GM20431 (cell line): ENCODE results near the gene SGCE.
"Not testable (repeated sequence)": the region's sequence is repeated elsewhere in the genome, so short reads cannot be mapped to it uniquely, and the experiment has no call there.

Source experiments
- in situ Hi-C: fragments of 300-500 bp; cut with MseI, MboI; formaldehyde crosslinking; loops from one replicate; pipeline ENCODE4 v1.15.0; 2020; ENCODE audit warnings: low sequenced_read_pairs; ENCODE audit not compliant: unreplicated experiment

SGCE gene

GRCh38 chr7:94655848-94656657 lies at the start of gene SGCE:
TSS of gene SGCE (minus strand) at chr7:94656133. CDS start at chr7:94656098, 35 bp downstream.
- in situ Hi-C loops: no loop called here

DNA sequence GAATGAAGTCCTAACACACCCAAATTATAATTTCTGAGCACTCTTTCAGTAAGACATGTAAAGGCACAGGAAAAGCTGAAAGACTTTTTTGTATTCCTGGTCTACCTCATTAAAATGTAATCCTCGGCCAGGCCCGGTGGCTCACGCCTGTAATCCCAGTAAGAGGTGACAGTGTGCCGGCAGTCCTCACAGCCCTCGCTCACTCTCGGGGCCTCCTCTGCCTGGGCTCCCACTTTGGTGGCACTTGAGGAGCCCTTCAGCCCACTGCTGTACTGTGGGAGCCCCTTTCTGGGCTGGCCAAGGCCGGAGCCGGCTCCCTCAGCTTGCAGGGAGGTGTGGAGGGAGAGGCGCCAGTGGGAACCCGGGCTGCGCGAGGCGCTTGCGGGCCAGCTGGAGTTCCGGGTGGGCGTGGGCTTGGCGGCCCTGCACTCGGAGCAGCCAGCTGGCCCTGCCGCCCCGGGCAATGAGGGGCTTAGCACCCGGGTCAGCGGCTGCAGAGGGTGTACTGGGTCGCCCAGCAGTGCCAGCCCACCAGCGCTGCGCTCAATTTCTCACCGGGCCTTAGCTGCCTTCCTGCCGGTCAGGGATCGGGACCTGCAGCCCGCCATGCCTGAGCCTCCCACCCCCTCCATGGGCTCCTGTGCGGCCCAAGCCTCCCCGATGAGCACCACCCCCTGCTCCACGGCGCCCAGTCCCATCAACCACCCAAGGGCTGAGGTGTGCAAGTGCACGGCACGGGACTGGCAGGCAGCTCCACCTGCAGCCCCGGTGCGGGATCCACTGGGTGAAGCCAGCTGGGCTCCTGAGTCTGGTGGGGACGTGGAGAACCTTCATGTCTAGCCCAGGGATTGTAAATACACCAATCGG lies 49.5 kb upstream of the SGCE start:
- in situ Hi-C loops: not testable (repeated sequence)

DNA sequence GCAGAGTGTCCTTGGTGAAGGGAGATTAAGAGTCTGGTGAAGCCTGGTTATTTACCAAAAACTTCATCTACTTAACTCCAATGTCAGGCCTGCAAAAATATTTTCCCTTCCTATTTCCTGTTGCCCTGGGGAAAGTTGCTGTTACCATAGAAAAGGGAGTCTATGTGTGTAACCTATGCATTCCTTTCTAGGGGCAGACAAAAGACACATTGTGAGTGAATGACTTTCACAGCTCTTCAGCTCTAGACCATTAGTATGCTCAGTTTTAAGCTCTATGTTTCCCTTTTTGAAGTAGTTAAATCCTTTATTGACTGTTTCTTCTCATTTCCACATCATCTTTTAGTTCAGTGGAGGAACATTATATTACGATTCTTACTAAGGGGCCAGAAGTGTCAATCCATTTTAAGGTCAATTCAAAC lies 45.6 kb upstream of the SGCE start:
- in situ Hi-C loops: no loop called here

- in situ Hi-C loops: no loop called here
Measured at GRCh38 chr7:94700926-94701554, 45.1 kb upstream of the SGCE start.

DNA sequence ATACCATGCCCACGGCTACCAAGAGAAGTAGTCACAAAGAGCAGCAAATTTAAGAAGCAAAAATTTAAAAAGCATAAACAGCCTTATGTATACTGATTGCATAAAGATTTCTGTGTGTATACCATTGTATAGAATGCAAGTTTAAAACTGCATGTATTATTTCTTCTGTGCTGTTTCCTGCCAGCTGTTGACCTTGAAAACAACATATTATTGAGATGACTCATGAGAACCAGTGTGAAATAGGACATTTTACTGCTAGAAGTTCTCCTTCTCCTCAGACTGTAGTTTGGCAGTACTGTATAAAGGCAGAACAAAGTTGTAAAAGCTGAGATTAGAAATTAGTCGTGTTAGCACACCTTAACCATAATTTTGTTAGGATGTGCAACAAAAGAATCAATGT lies 42.3 kb upstream of the SGCE start:
- in situ Hi-C loops: no loop called here

GRCh38 chr7:94697035-94697974 lies 41.4 kb upstream of the SGCE start:
- in situ Hi-C loops: no loop called here

DNA sequence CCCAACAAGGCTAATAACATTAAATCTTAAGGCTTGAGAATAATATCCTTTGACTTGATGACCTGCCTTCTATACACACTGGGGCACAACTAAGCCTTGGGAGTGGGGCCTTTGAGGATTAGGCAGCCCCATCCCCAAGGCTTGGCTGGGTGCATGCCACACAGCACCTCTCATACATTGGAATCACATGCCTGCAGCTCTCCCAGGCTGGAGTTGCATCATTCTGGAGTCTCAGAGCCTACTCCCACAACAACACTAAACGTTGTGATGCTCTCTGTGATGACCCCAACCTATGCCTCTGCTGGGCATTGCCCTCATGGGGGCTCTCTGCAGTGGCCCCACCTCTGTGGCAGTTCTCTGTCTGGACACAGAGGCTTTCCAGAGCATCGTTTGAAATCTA lies 31.9 kb upstream of the SGCE start:
- in situ Hi-C loops: no loop called here

DNA sequence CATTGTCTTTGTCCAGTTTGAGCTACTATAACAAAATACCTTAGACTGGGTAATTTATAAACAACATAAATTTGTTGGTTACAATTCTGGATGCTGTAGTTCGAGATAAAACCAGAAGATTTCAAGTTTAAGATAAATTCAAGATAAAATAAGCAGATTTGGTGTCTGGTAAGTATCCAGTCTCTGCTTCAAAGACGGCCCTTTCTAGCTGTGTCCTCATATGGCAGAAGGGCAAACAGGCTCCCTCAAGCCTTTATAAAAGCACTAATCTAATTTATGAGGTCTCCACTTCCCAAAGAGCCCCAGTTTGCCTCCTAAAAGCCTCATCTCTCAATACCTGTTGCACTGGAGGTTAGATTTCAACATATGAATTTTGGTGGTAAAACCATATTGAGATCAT lies 31.1 kb upstream of the SGCE start:
- in situ Hi-C loops: no loop called here

GRCh38 chr7:94683066-94683465 lies 27.1 kb upstream of the SGCE start:
- in situ Hi-C loops: no loop called here

DNA sequence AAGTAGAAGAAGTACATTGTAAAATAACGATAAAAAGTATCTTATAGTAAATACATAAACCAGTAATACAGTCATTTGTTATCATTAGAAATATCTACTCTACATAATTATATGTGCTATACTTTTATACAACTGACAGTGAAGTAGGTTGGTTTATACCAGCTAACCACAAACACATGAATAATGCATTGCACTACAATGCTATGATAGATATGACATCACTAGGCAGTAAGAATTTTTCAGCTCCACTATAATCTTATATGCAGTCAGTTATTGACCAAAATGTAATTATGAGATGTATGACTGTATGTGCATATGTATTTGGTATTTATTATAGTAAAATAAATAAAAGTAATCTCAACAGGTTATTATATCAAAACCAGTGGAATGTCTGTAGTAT lies 23.4 kb upstream of the SGCE start:
- in situ Hi-C loops: no loop called here

DNA sequence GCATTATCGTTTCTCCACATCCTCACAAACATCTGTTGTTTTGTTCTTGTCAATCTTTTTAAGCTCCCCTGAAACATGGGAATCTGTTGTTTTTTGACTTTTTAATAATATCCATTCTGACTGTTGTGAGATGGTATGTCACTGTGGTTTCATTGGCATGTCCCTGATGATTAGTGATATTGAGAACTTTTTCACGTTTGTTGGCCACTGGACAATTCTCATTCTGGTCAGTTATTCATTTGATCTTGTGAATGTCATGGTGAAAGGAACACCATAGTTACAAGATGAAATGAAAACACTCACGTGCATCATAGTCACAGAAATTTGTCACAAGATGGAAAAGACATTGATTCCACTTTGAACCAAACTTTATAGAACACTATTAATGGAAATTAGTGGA lies 20.5 kb upstream of the SGCE start:
- in situ Hi-C loops: no loop called here

- in situ Hi-C loops: no loop called here
Measured at GRCh38 chr7:94675356-94675755, 19.4 kb upstream of the SGCE start.

DNA sequence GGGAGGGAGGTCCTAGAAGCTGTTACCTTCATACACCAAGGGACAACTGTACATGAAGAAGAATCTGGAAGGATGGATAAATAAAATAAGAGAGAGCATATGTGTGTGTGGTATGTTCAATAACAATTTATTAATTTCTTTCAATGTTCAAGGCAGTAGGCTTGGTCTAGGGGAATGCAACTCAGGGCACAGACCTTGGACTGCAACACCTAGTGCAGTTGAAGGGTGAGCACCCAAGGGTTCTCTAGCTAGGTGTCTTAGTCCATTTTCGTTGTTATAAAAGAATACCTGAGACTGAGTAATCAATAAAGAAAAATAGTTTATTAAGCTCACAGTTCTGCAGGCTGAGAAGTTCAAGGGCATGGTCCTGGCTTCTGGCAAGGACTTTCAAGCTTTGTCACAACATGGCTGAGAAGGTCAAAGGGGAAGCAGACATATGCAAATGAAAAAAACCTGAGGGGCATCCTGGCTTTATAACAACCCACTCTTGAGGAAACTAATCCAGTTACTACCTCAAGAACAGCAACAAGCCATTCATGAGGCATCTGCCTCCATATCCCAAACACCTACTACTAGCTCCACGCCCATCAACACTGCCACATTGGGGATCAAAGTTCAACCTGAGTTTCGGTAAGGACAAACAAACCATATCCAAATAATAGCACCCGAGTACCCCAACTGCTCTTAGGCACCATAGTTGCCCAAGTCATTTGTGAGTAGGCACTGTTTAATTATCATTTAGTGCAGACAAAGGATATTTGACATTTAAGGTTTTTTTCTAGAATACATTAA lies 15.7 kb upstream of the SGCE start:
- in situ Hi-C loops: no loop called here

GRCh38 chr7:94669773-94670495 lies 14.0 kb upstream of the SGCE start:
- in situ Hi-C loops: no loop called here

- in situ Hi-C loops: no loop called here
Measured at GRCh38 chr7:94666879-94667587, 11.1 kb upstream of the SGCE start.

GRCh38 chr7:94665426-94665825 lies 9.5 kb upstream of the SGCE start:
- in situ Hi-C loops: no loop called here

DNA sequence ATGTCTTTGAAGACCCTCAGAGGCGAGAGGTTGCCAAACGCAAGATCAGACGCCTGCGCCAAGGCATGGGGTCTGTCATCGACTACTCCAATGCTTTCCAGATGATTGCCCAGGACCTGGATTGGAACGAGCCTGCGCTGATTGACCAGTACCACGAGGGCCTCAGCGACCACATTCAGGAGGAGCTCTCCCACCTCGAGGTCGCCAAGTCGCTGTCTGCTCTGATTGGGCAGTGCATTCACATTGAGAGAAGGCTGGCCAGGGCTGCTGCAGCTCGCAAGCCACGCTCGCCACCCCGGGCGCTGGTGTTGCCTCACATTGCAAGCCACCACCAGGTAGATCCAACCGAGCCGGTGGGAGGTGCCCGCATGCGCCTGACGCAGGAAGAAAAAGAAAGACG lies 8.1 kb upstream of the SGCE start:
- in situ Hi-C loops: no loop called here

DNA sequence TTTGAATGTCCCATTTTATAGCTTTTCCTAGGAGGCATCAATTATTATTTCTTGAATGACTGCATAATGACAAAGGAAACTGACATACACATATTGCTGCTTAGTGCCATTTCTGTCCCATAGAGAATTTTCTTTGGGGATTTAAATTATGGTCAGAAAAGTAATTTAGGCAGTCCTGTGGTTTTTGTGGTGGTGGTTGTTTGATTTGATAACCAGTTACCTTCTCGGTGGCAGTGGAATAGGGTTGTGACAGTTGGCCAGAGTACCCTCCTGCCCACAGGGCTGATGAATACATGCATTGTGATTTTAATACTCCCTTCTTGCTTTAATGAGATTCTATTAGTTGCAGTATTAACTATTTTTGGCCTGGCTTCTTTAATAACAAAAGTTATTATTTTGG lies 6.6 kb upstream of the SGCE start:
- in situ Hi-C loops: no loop called here
